Effector memory CD8-positive, alpha-beta T cell (primary cell): ENCODE measurements around the gene ZNF468.
"Not testable (repeated sequence)": the region's sequence is repeated elsewhere in the genome, so short reads cannot be mapped to it uniquely, and the experiment has no call there.

ENCODE experiments used
- ATAC-seq: fragments of 150-1000 bp; cut with Tn5 transposase; replicated peaks from 2 replicates; pipeline ENCODE4 v1.10.0; 2021; ENCODE audit warnings: mild to moderate bottlenecking, moderate library complexity
- DNase-seq, 3 experiments: peaks; one replicate each; pipeline ENCODE4 v3.0.0; 2021
- H3K27ac Mint-ChIP-seq, 2 donors: one replicate each; pipeline ENCODE4 v1.8.0; 2022; ENCODE audit warnings: mild to moderate bottlenecking in 2 of 2, mixed read lengths in 2 of 2, moderate library complexity in 2 of 2
- H3K27me3 Mint-ChIP-seq, 2 donors: one replicate each; pipeline ENCODE4 v1.8.0; 2022; ENCODE audit warnings: mixed read lengths in 2 of 2
- H3K36me3 Mint-ChIP-seq: one replicate; pipeline ENCODE4 v1.8.0; 2022; ENCODE audit warnings: mild to moderate bottlenecking, moderate library complexity, mixed read lengths; ENCODE audit not compliant: insufficient read depth
- H3K4me1 Mint-ChIP-seq, 2 donors: one replicate each; pipeline ENCODE4 v1.8.0; 2022; ENCODE audit warnings: low read depth in 2 of 2, mixed read lengths in 2 of 2
- H3K4me3 Mint-ChIP-seq, 2 donors: one replicate each; pipeline ENCODE4 v1.8.0; 2022; ENCODE audit warnings: mild to moderate bottlenecking in 2 of 2, mixed read lengths in 2 of 2, moderate library complexity in 2 of 2
- H3K9me3 Mint-ChIP-seq, 2 donors: one replicate each; pipeline ENCODE4 v1.8.0; 2022; ENCODE audit warnings: mixed read lengths in 2 of 2

Gene ZNF468

GRCh38 chr19:52799950-52800640, 57.3 kb downstream of the ZNF468 start:
- not testable (repeated sequence) for DNase-seq, H3K4me1 Mint-ChIP-seq, H3K27ac Mint-ChIP-seq, ATAC-seq, H3K27me3 Mint-ChIP-seq, H3K4me3 Mint-ChIP-seq
- H3K36me3 Mint-ChIP-seq, result peaks cover 47% of the 10 kb centered on the region
- peaks cover 6 to 12% of the 10 kb centered on the region in 2 donors for H3K9me3 Mint-ChIP-seq

- H3K27me3 Mint-ChIP-seq, result no peaks in the 10 kb centered on the region
- no peak overlapping the region for H3K4me3 Mint-ChIP-seq
- H3K4me1 Mint-ChIP-seq, result peaks cover 20 to 30% of the 10 kb centered on the region in 2 donors
- H3K27ac Mint-ChIP-seq, result no peak overlapping the region
- no peak for DNase-seq
- no peak for ATAC-seq
- no peaks in the 10 kb centered on the region for H3K9me3 Mint-ChIP-seq
- peaks cover 9% of the 10 kb centered on the region for H3K36me3 Mint-ChIP-seq
Observed at GRCh38 chr19:52789440-52789839, 68.0 kb downstream of the ZNF468 start.
